RWPE2 (cell line): ENCODE results near the gene PTPRD.

Source experiments
- ATAC-seq: fragments of 200-7000 bp; cut with Tn5 transposase; 3 replicates; pipeline ENCODE4 v1.9.1; 2021; ENCODE audit warnings: low read depth
- DNase-seq: peaks from one replicate; pipeline ENCODE4 v3.0.0-alpha.2; 2020; ENCODE audit warnings: low spot score
- H3K27ac ChIP-seq: fragments of 450-650 bp; 2 replicates; pipeline ENCODE4 v1.5.1; 2017; ENCODE audit warnings: mild to moderate bottlenecking; ENCODE audit not compliant: poor library complexity, severe bottlenecking
- H3K27me3 ChIP-seq: fragments of 250-450 bp; sonication (Bioruptor Pico); 2 replicates; pipeline ENCODE4 v1.5.1; 2021; ENCODE audit warnings: mild to moderate bottlenecking, moderate library complexity; ENCODE audit not compliant: insufficient read depth, poor library complexity, severe bottlenecking
- H3K36me3 ChIP-seq: fragments of 250-450 bp; sonication (Bioruptor Pico); 2 replicates; pipeline ENCODE4 v1.5.1; 2020; ENCODE audit warnings: low read depth, mild to moderate bottlenecking, moderate library complexity
- H3K4me1 ChIP-seq: fragments of 250-450 bp; sonication (Bioruptor Pico); 2 replicates; pipeline ENCODE4 v1.5.1; 2021; ENCODE audit warnings: mild to moderate bottlenecking, moderate library complexity; ENCODE audit not compliant: insufficient read depth, poor library complexity, severe bottlenecking
- H3K4me3 ChIP-seq: fragments of 250-450 bp; sonication (Bioruptor Pico); 2 replicates; pipeline ENCODE4 v1.5.1; 2021; ENCODE audit warnings: mild to moderate bottlenecking, moderate library complexity; ENCODE audit not compliant: severe bottlenecking
- H3K9me3 ChIP-seq: fragments of 250-450 bp; sonication (Bioruptor Pico); 2 replicates; pipeline ENCODE4 v1.5.1; 2021; ENCODE audit warnings: mild to moderate bottlenecking, moderate library complexity; ENCODE audit not compliant: severe bottlenecking
- CTCF ChIP-seq: fragments of 450-650 bp; IDR thresholded peaks from one replicate; pipeline ENCODE4 v1.5.1; 2017; ENCODE audit warnings: mild to moderate bottlenecking, moderate library complexity; ENCODE audit not compliant: poor library complexity, severe bottlenecking

PTPRD gene

GRCh38 chr9:9041756-9042155, 1571.0 kb downstream of the PTPRD start:
- TF ChIP-seq CTCF: no peak
- H3K4me3 ChIP-seq: no peak overlapping the region
- DNase-seq: no peak
- H3K36me3 ChIP-seq: no peaks in the 10 kb centered on the region
- H3K27ac ChIP-seq: no peak overlapping the region
- H3K4me1 ChIP-seq: no peaks in the 10 kb centered on the region
- H3K27me3 ChIP-seq: peaks cover under 1% of the 10 kb centered on the region
- ATAC-seq: no peak
- no peaks in the 10 kb centered on the region for H3K9me3 ChIP-seq

GRCh38 chr9:9033022-9033421, 1579.8 kb downstream of the PTPRD start:
- H3K9me3 ChIP-seq: no peaks in the 10 kb centered on the region
- ATAC-seq: no peak
- TF ChIP-seq CTCF: no peak
- no peaks in the 10 kb centered on the region for H3K4me1 ChIP-seq
- no peak for DNase-seq
- peaks cover 3% of the 10 kb centered on the region for H3K27me3 ChIP-seq
- no peak overlapping the region for H3K27ac ChIP-seq
- no peaks in the 10 kb centered on the region for H3K36me3 ChIP-seq
- H3K4me3 ChIP-seq: no peak overlapping the region

GRCh38 chr9:9016597-9016996, 1596.2 kb downstream of the PTPRD start:
- no peaks in the 10 kb centered on the region for H3K36me3 ChIP-seq
- no peaks in the 10 kb centered on the region for H3K4me1 ChIP-seq
- TF ChIP-seq CTCF: no peak
- H3K9me3 ChIP-seq: no peaks in the 10 kb centered on the region
- no peaks in the 10 kb centered on the region for H3K27me3 ChIP-seq
- H3K27ac ChIP-seq: no peak overlapping the region
- DNase-seq (no peak), ATAC-seq (no peak)
- no peak overlapping the region for H3K4me3 ChIP-seq

- ATAC-seq (no peak), DNase-seq (no peak)
- Histone ChIP-seq H3K9me3 (no peaks in the 10 kb centered on the region), H3K27ac (no peak overlapping the region), H3K27me3 (no peaks in the 10 kb centered on the region), H3K4me3 (no peak overlapping the region), H3K4me1 (no peaks in the 10 kb centered on the region), H3K36me3 (no peaks in the 10 kb centered on the region)
- no peak for TF ChIP-seq CTCF
These were observed 1608.0 kb downstream of the PTPRD start for GRCh38 chr9:9004810-9005209.

GRCh38 chr9:9002826-9003583, 1609.8 kb downstream of the PTPRD start:
- H3K4me1 ChIP-seq: no peaks in the 10 kb centered on the region
- no peaks in the 10 kb centered on the region for H3K9me3 ChIP-seq
- no peak overlapping the region for H3K27ac ChIP-seq
- H3K27me3 ChIP-seq: no peaks in the 10 kb centered on the region
- no peak for TF ChIP-seq CTCF
- ATAC-seq: no peak
- DNase-seq: no peak
- no peak overlapping the region for H3K4me3 ChIP-seq
- no peaks in the 10 kb centered on the region for H3K36me3 ChIP-seq
